SJSA1 (cell line): ENCODE measurements around the gene TH. TPM values are rescaled to one million over a fixed set of nuclear protein-coding genes. Genes with fewer than 3 reads are reported as not detected.
A peak's percentile ranks its signal among the peaks of the same experiment; 100 is the strongest.

ENCODE experiments used
- DNase-seq, 2 experiments: peaks; one replicate each; pipeline ENCODE4 v3.0.0-alpha.2; 2015 to 2020; ENCODE audit warnings: low spot score in 2 of 2, low read depth in 1 of 2
- H3K27ac ChIP-seq: fragments of 250-450 bp; sonication (Bioruptor Pico); 2 replicates; pipeline ENCODE4 v1.5.1; 2020; ENCODE audit warnings: mild to moderate bottlenecking, moderate library complexity
- H3K27me3 ChIP-seq: fragments of 250-450 bp; sonication (Bioruptor Pico); replicated peaks from 2 replicates; pipeline ENCODE4 v1.5.1; 2020; ENCODE audit warnings: mild to moderate bottlenecking, moderate library complexity
- H3K36me3 ChIP-seq: fragments of 250-450 bp; sonication (Bioruptor Pico); 2 replicates; pipeline ENCODE4 v1.5.1; 2020; ENCODE audit warnings: mild to moderate bottlenecking
- H3K4me1 ChIP-seq: fragments of 250-450 bp; sonication (Bioruptor Pico); replicated peaks from 2 replicates; pipeline ENCODE4 v1.6.1; 2021; ENCODE audit warnings: mild to moderate bottlenecking
- H3K4me3 ChIP-seq: fragments of 250-450 bp; sonication (Bioruptor Pico); 2 replicates; pipeline ENCODE4 v1.5.1; 2020; ENCODE audit warnings: mild to moderate bottlenecking
- H3K9me3 ChIP-seq: fragments of 250-450 bp; sonication (Bioruptor Pico); replicated peaks from 2 replicates; pipeline ENCODE4 v1.5.1; 2020; ENCODE audit warnings: mild to moderate bottlenecking
- total RNA-seq: library from RNA; depleted of rRNA; stranded (reverse); fragments of >200 nt; shearing (Covaris generic); gene quantifications from 2 replicates; pipeline ENCODE4 v1.2.3, GENCODE V29; 2014; rRNA removed

TH gene
- total RNA-seq, result not detected in 2 replicates

DNA sequence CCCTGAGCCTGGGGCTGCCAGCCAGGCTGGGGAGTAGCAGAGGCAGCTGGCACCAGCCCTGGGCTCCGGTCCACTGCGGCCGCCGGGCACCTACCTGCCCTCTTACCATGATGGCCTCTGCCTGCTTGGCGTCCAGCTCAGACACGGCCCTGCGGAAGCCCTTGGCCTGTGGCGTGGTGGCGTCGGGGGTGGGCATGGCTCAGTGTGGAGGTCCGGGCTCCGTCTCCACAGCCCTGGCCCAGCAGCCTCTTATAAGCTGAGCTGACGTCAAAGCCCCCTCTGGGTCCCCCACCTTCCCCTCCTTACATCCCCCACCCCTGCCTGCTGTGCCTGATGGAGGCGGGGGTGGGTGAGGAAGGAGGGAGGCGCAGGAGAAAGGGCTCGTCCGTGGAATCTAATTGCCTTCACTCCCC lies at the start of gene TH:
Gene TH (minus strand): TSS at position 225 of the 413 bp plus-strand sequence. CDS start 29 bp downstream, at position 196.
- Histone ChIP-seq H3K4me3 (no peak within 1 kb of the TSS), H3K27me3 (peaks cover 52% of the 10 kb centered on the region), H3K27ac (no peak within 1 kb of the TSS), H3K4me1 (peaks cover 8% of the 10 kb centered on the region), H3K9me3 (no peaks in the 10 kb centered on the region), H3K36me3 (no peaks in the 10 kb centered on the region)
- DNase-seq, result no peak

DNA sequence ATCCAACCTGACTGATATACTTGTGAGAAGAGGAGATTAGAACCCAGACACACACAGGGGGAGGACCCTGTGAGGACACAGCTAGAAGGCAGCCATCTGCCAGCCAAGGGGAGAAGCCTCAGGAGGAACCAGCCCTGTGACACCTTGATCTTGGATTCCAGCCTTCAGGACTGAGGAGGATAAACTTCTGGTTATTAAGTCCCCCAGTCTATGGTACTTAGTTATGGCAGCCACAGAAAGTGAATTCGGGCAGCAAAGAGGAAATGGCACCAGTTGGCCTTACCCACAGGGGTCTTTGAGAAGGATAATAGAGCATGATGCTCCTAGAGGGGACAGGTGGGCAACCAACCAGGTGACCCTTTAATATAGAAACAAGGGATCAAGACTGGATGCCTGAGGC lies 49.4 kb upstream of the TH start:
- H3K4me3 ChIP-seq, result no peak overlapping the region
- H3K27ac ChIP-seq, result no peak overlapping the region

DNA sequence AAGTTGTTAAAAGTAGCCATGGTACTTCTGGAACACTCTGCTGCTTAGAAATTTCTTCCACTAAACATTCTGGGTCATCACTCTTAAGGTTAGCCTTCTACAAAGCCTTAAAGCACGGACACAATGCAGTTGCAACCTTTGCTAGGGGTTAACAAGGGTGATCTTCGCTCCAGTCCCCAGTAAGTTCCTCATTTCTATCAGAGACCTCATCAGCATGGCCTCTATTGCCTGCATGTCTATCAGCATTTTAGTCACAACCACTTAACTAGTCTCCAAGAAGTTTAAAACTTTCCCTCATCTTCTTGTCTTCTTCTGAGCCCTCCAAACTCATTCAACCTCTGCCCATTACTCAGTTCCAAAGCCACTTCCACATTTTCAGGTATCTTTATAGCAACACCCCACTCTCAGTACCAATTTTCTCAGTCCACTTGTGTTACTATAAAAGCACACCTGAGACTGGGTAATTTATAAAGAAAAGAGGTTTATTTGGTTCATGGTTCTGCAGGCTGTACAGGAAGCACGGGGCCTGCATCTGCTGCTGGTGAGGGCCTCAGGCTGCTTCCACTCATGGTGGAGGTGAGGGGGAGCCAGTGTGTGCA lies 48.7 kb upstream of the TH start:
- Histone ChIP-seq H3K36me3 (no peaks in the 10 kb centered on the region), H3K27me3 (peaks cover 4% of the 10 kb centered on the region), H3K27ac (no peak overlapping the region), H3K4me3 (no peak overlapping the region), H3K9me3 (no peaks in the 10 kb centered on the region; the same call in 1 of the 2 replicates), H3K4me1 (no peaks in the 10 kb centered on the region)
- DNase-seq, result no peak

More for the DNA sequence above, 49.4 kb upstream of the TH start:
- Histone ChIP-seq H3K27me3 (peaks cover 4% of the 10 kb centered on the region), H3K9me3 (no peaks in the 10 kb centered on the region; the same call in 1 of the 2 replicates), H3K4me1 (no peaks in the 10 kb centered on the region), H3K36me3 (no peaks in the 10 kb centered on the region)
- no peak for DNase-seq

DNA sequence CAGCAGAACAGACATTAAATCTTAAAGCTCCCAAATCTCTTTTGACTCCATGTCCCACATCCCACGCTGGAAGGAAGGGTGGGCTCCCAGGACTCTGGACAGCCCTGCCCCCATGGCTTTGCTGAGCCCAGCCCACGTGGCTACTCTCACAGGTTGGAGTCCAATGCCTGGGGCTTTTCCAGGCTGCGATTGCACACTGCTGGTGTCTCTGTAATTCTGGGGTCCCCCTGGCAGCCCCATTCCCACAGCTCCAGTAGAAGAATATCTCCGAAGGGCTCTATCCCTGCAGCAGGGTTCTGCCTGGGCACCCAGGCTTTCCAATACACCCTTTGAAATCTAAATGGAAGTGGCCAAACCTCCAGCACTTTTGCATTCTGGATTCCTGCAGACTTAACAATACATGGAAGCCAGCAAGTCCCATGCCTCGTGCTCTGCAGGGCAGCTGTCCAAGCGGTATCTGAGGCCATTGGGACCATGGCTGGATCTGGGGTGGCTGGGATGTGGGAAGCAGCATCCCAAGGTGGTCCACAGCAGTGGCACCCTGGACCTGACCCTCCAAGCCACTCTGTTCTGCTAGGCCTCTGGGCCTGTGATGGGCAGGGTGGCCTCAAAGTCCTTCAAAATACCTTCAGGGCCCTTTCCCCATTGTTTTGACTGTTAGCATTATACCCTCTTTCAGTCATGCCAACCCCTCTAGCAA lies 47.9 kb upstream of the TH start:
- no peak for DNase-seq
- peaks cover 4% of the 10 kb centered on the region for H3K27me3 ChIP-seq
- no peaks in the 10 kb centered on the region; the same call in 1 of the 2 replicates for H3K9me3 ChIP-seq
- H3K4me1 ChIP-seq, result no peaks in the 10 kb centered on the region
- no peaks in the 10 kb centered on the region for H3K36me3 ChIP-seq
- H3K4me3 ChIP-seq, result no peak overlapping the region
- no peak overlapping the region for H3K27ac ChIP-seq

DNA sequence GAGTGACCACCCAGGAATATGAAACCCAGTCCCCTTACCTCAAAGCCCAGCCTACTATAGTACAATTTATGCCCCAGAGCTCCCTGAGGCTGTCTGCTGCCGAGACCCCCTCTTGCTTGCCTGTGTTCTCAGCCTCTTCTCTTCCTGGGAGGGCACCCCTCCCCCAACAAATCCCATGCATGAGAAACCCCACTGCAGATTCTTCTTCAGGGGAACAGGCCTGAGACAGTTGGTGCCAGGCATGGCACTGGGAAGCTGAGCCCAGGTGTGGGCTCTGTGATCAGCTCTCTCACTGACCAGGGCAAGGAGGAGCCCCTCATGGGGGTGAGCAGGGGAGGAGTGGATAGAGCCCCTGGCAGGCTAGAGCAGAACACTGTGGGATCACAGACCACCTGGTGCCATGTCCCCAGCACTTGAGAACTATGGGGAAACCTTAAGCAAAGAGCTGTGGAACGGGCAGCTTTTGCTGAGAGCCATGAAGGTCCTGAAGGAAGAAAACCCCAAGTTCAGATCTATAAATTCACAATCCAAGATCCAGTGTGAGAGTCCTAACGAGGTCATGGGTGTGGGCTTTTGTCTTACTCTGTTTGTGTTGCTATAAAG lies 46.5 kb upstream of the TH start:
- Histone ChIP-seq H3K4me3 (no peak overlapping the region), H3K9me3 (no peaks in the 10 kb centered on the region; the same call in 1 of the 2 replicates), H3K27ac (no peak overlapping the region), H3K36me3 (no peaks in the 10 kb centered on the region), H3K4me1 (no peaks in the 10 kb centered on the region), H3K27me3 (peaks cover 12% of the 10 kb centered on the region)
- no peak for DNase-seq

DNA sequence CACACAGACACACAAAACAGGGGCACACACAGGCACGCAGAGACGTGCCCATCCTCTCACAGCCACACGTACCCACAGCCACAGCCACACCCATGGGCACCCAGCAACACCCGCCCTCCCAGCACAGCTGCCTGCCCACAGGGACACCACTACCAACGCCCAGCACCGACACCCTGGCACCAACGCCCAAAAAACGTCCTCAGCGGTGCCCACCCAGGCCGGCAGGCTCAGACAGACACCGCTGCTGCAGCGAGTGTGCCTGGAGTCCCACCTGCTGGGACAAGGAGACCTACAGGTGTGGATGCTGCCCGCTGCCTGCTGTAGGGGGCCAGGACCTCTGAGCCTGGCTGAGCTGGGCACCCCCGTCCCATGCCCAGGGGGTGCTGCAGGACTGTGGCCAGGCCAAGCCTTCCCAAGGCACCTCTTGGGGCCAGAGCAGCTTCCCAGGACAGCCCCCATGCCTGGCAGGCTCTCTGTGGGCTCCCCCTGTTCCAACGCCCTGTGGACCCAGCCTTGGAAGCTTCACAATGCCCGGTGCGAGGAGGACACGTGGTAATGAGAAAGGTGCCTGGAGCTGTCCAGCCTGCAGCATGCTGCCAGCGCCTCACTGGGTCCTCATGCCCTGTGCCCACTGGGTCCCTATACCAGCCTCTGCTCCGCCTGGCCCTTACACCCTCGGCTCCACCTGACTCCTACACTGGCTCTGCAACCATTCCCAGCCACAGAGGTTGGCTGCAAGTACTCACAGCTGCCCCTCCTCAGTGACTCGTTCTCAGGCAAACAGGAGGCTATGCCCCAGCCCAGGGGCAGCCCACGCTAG lies 45.8 kb upstream of the TH start:
- DNase-seq, result peak in 1 of 2 experiments; percentile 47

DNA sequence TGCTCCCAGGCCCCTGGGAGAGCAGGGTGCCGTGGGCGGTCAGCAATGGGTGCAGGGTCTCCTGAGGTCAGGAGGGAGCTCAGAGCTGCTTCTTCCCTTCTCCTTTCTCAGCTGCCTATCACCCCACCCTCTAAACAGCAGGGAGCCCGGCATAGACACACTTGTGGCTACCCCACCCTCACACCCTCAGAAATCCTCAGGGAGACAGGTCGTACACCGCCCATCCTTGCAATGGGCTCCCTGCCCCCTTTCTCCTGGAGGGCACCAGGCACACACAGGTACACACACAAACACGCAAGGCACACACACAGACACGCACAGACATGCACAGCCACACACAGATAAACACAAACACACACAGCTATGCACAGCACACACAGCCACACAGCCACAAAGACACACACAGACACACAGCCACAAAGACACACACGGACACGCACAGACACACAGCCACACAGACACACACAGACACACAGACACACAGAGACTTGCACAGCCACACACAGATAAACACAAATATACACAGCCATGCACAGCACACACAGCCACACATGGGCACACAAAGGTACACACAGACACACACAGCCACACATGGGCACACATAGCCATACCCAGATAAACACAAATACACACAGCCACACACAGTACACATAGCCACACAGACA lies 44.9 kb upstream of the TH start:
- DNase-seq, result peak in 1 of 2 experiments; percentile 47
- peaks cover 23% of the 10 kb centered on the region for H3K27me3 ChIP-seq
- H3K4me3 ChIP-seq, result no peak overlapping the region
- H3K9me3 ChIP-seq, result no peaks in the 10 kb centered on the region; the same call in 1 of the 2 replicates
- no peaks in the 10 kb centered on the region for H3K36me3 ChIP-seq
- H3K27ac ChIP-seq, result no peak overlapping the region
- H3K4me1 ChIP-seq, result no peaks in the 10 kb centered on the region

More for the DNA sequence above, 45.8 kb upstream of the TH start:
- Histone ChIP-seq H3K9me3 (no peaks in the 10 kb centered on the region; the same call in 1 of the 2 replicates), H3K4me1 (no peaks in the 10 kb centered on the region), H3K36me3 (no peaks in the 10 kb centered on the region), H3K4me3 (no peak overlapping the region), H3K27ac (no peak overlapping the region), H3K27me3 (peaks cover 18% of the 10 kb centered on the region)

DNA sequence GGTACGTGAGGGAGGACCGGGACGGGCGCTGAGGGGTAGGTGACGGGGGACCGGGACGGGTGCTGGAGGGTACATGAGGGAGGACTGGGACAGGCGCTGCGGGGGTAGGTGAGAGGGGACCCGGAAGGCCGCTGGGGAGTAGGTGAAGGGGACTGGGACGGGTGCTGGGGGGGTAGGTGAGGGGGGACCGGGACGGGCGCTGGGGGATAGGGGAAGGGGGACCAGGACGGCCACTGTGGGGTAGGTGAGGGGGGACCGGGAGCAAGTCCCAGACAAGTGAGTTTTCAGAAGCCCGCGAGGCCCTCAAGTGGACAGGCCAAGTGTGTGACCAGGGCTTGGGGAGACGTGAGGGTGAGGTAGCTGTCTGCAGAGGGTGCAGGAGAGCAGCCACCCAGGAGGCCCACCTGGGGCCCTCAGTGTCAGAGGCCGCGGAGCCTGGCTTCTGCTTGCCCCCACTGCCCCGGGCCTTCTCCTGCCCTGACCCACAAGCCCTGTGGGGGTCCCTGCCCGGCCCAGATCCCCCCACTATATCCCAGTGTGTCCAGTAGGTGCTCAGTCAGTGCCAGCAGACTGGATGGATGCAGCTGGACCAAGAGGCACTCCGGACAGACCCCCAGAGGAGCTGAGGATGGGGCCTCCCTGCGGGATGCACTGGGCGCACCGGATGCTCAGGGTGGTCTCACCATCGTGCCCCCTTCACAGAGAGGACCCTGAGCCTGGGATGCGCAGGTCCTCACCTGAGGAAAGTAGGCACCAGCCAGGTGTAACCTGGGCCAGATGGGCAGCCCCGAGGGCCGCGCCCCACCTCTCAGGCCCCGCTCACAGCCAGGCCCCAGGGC lies 44.2 kb upstream of the TH start:
- Histone ChIP-seq H3K27ac (no peak overlapping the region), H3K4me1 (no peaks in the 10 kb centered on the region), H3K4me3 (no peak overlapping the region), H3K36me3 (no peaks in the 10 kb centered on the region), H3K9me3 (no peaks in the 10 kb centered on the region; the same call in 1 of the 2 replicates), H3K27me3 (peaks cover 28% of the 10 kb centered on the region)
- peak in 1 of 2 experiments; percentile 53 for DNase-seq

DNA sequence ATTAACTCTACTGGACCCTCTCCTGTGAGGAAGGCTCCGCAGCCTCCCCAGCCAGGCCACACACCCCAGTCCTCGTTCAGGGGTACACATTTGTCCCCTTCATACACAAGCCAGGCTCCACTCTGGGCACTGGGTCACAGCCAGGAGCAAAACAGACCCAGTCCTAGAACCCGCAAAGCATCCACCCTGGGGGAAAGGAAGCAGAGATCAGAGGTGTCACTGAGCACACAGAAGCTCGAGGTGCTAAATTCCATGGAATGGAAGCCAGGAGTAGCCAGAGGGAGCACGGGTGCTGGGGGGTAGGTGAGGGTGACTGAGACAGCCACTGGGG lies 43.6 kb upstream of the TH start:
- no peaks in the 10 kb centered on the region for H3K4me1 ChIP-seq
- no peaks in the 10 kb centered on the region; the same call in 1 of the 2 replicates for H3K9me3 ChIP-seq
- no peak for DNase-seq

DNA sequence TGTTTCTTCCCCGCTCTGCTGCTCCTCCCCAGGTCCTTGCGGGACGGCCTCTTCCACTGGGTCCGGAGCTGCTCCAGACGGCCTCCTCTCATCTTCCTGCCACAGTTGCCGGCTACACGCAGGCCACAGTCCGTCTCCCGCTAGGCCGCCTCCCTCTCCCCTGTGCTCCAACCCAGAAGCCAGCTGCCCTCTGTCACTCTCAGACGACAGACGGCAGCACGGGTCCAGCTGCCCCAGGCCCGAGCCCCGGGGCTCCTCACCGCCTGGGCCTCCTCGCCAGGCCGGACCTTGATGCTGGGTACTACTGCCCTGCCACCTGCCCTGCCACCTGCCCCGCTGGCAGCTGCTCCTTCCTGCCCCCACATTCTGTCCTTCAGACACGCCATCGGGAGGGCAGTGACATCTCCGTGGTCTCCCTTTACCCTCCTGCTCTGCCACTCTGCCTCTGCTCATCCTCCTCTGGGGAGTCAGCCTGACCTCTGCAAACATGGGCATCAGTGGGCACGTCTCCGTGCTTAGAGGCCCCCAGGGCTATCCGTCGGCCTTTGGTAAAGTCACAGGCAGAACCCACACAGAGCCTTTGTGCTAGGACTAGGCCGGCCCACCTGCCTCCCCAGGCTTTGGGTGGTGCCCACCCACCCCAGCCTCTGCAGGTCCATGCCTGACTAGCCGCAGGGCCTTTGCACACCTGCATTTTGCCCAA lies 43.1 kb upstream of the TH start:
- Histone ChIP-seq H3K4me1 (no peaks in the 10 kb centered on the region), H3K4me3 (no peak overlapping the region), H3K27me3 (peaks cover 35% of the 10 kb centered on the region), H3K9me3 (no peaks in the 10 kb centered on the region), H3K27ac (no peak overlapping the region), H3K36me3 (no peaks in the 10 kb centered on the region)
- peak in 1 of 2 experiments; percentile 45 for DNase-seq

More for the DNA sequence above, 43.6 kb upstream of the TH start:
- Histone ChIP-seq H3K36me3 (no peaks in the 10 kb centered on the region), H3K4me3 (no peak overlapping the region), H3K27me3 (peaks cover 31% of the 10 kb centered on the region), H3K27ac (no peak overlapping the region)

DNA sequence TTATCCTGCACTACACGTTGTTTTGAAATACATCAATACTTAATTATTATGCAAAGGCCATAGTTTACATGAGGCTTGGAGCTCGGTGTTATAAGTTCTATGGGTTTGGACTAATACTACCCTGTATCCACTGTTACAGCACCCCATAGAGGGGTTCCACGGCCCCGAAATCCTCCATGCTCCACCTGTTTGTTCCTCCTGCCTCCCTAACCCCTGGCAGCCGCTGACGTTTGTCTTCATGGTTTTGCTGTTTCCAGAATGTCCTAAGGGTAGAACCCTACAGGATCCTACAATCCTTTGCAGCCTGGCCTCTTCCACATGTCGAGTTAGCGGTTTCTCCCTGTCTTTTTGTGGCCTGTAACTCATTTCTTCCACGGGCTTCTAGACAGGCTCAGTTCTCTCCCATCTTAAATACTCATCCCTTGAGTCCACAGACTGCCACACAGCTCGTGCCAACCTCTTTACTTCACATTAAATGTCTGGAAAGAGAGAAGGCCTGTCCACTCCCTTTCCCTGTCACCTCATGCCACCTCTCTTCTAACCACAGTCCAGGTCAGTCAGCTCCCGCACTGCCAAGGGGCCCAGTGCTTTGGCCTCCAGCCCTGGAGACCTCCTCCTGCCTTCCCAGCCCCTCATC lies 42.4 kb upstream of the TH start:
- H3K4me3 ChIP-seq, result no peak overlapping the region
- H3K9me3 ChIP-seq, result no peaks in the 10 kb centered on the region; the same call in 1 of the 2 replicates
- H3K36me3 ChIP-seq, result no peaks in the 10 kb centered on the region
- peak in 1 of 2 experiments; percentile 42 for DNase-seq
- peaks cover 40% of the 10 kb centered on the region for H3K27me3 ChIP-seq
- no peaks in the 10 kb centered on the region for H3K4me1 ChIP-seq
- no peak overlapping the region for H3K27ac ChIP-seq
